ENCODE measurements around the gene HERC2. TPM values are rescaled to one million over a fixed set of nuclear protein-coding genes. Genes with fewer than 3 reads are reported as not detected.

HERC2 gene
- total and polyA plus RNA-seq, 2 of the 8 experiments (the other 6 are each of a cell fraction or from before 2014, with no cell fraction given), result 83.0 to 88.7 TPM

DNA sequence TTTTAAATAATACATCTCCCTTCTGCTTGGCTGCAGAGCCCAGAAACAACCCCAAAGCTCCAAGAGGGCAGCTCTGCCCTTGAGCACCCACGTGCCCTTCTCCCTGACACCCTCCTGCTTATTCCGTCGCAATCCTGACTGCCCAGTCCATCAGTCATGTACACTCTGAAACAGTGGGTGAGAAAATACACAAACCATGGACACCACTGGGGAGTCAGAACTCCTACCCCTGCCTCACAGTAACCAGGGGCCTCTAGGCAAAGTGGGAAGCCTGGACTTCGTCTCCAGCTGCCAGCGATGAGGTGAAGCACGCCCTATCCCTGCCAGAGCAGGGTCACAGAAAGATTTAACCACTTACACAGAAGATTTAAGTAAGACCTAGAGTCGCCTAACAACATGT is 40.1 kb downstream of the HERC2 start (continued):
- no peak for TF ChIP-seq GTF2F1 (IDR thresholded peaks at IDR 0.05; ENCODE audit: borderline replicate concordance, low read depth, low read length)
